Measurements from ENCODE around the gene JKAMP. TPM values are rescaled to one million over a fixed set of nuclear protein-coding genes. Genes with fewer than 3 reads are reported as not detected.

The JKAMP gene, protein sequence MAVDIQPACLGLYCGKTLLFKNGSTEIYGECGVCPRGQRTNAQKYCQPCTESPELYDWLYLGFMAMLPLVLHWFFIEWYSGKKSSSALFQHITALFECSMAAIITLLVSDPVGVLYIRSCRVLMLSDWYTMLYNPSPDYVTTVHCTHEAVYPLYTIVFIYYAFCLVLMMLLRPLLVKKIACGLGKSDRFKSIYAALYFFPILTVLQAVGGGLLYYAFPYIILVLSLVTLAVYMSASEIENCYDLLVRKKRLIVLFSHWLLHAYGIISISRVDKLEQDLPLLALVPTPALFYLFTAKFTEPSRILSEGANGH
- total RNA-seq (ENCODE audit: low replicate concordance) = 44.0 and 62.5 TPM in 2 replicates

DNA sequence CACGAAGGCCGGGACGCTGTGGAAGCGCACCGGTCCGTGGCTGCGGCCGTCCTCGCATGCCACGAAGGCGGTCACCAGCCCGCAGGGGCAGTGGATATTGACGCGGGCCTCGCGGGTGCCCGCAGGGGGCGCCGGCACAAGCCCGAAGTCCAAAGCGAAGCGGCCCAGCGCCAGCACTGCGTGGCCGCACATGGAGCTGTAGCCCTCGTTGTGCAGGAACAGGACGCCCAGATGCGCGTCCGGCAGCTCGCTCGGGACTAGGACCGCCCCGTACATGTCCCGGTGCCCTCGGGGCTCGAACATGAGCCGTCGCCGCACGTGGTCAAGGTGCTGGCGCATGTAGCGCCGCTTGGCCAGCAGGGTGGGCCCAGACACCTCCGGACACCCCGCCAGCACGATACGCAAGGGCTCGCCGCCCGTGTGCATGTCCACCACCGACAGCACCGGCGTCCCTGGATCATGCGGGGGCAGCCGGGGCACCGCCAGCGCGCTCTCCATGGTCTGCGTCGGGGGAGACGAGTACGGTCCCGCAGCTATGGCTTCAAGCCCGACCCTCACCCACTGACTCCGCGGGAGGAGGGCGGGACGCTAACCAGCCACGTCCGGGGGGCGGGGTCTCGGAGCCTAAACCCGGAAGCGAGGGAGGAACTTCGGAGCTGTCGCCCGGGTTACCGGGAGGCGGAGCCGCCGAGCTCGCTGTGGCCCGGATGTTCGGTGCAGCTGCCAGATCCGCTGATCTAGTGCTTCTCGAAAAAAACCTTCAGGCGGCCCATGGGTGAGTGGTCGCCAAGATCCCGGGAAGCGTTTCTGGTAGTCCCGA is at the start of gene JKAMP, which contains the start of gene L3HYPDH:
TSS of gene JKAMP (plus strand) at position 699 of the 820 bp plus-strand sequence. CDS start at position 772, 73 bp downstream.
TSS of gene L3HYPDH (minus strand) at position 590 of the 820 bp plus-strand sequence. CDS start at position 498, 92 bp downstream.

DNA sequence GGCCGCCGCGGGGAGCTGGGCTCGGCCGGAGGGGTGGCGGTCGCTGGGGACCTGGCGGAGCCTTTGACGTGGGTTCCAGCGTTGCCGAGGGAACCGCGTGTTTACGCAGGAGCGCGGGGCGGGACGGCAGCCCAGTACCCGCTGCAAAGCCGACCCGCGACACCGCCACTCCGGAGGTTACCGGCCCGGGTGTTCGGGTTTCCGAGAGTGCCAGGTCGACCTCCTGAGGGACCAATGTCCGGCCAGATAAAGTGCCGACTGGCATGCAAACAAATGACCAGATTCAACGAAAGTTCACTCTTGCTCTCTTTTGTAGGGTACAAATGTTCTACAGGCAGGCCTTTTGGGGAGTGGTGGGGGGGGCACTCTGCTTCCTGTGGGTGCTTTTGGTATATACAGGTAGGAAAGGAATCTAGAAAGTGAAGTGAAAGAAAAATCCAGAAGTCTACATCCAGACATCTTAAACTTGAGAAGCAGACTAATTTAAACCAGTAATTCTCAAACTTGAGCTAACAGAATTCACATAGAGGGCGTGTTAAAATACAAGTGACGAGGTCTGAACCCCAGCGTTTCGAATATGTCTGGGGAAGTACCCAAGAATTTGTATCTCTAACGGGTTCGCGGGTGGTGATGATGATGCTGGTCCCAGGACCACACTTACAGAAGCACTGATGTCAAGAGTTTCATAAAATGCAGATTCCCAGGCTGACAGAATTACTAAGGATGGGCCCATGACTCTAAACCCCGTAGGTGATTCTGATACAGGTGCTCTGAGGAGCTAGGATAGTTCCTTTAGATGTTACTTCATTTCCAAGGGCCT is 18.8 kb upstream of the JKAMP start, which contains the start of gene GPR135:
TSS of gene GPR135 (minus strand) at position 65 of the 820 bp plus-strand sequence. CDS start 154 bp downstream, outside the sequence.

Other genes starting within 250 kb of the JKAMP start
- gene GPR135, start 19.1 kb upstream of the JKAMP start, total RNA-seq (ENCODE audit: low replicate concordance) = 0.82 and 2.6 TPM in 2 replicates
- gene L3HYPDH, start 109 bp upstream of the JKAMP start, total RNA-seq (ENCODE audit: low replicate concordance) = 24.2 and 79.6 TPM in 2 replicates
- not detected in 2 replicates for gene CCDC175, start 92.3 kb downstream of the JKAMP start, total RNA-seq (ENCODE audit: low replicate concordance)